ENCODE measurements around the gene IQGAP2. TPM values are rescaled to one million over a fixed set of nuclear protein-coding genes. Genes with fewer than 3 reads are reported as not detected.

IQGAP2 gene
- total and polyA plus RNA-seq, 5 donors from 2014 or later, result 53.9 to 214 (median 61.4) TPM

DNA sequence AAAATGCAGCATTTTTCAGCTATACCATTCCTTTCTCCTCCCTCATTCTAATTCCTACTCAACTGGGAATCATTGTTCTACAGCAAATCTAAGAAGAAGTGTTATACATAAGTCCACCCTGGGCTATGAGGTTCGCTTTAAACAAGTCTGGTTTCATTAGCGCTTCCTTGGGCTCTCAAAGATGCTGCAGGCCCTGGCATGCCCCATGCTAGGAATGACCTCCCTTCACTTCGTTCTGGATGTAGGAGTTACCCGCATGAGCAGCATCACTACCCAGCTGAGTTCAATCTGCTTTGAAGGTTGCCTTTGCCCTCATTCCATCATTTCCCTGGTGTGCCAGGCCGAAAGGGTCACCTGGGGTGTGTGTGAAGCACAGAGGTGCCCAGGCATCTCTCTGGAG lies 348.2 kb downstream of the IQGAP2 start:
- Histone ChIP-seq H3K4me1 (ENCODE audit: control insufficient read depth, insufficient read depth, low read length, poor library complexity, severe bottlenecking) (no peaks in the 10 kb centered on the region), H3K27me3 (ENCODE audit: control insufficient read depth, insufficient read depth, low read length) (no peaks in the 10 kb centered on the region), H3K36me3 (ENCODE audit: control insufficient read depth, insufficient read depth, low read length) (no peaks in the 10 kb centered on the region), H3K27ac (ENCODE audit: insufficient read depth, low read length, poor library complexity, severe bottlenecking) (no peak overlapping the region), H3K9me3 (ENCODE audit: control insufficient read depth in 2 of 2, low read length in 2 of 2) (no peaks in the 10 kb centered on the region), H3K4me3 (ENCODE audit: low read depth, low read length) (no peak overlapping the region)
- Mint-ChIP-seq H3K36me3 (no peaks in the 10 kb centered on the region), H3K9me3 (peaks cover 0 to 1% (median 0%) of the 10 kb centered on the region in 7 donors), H3K27ac (no peak overlapping the region), H3K4me3 (no peak overlapping the region), H3K27me3 (peaks cover 14% of the 10 kb centered on the region), H3K4me1 (no peaks in the 10 kb centered on the region)
- ATAC-seq (ENCODE audit: low read depth in 2 of 2) (no peak), DNase-seq (no peak)

- H3K27ac Mint-ChIP-seq, result no peak overlapping the region
- H3K4me1 Mint-ChIP-seq, result no peaks in the 10 kb centered on the region
- H3K36me3 Mint-ChIP-seq, result no peaks in the 10 kb centered on the region
- H3K4me1 ChIP-seq (ENCODE audit: control insufficient read depth, insufficient read depth, low read length, poor library complexity, severe bottlenecking), result no peaks in the 10 kb centered on the region
- no peak for DNase-seq
- H3K27me3 Mint-ChIP-seq, result peaks cover 14% of the 10 kb centered on the region
- no peaks in the 10 kb centered on the region for H3K9me3 ChIP-seq (ENCODE audit: control insufficient read depth in 2 of 2, low read length in 2 of 2)
- no peak overlapping the region for H3K4me3 Mint-ChIP-seq
- H3K4me3 ChIP-seq (ENCODE audit: low read depth, low read length), result no peak overlapping the region
- no peaks in the 10 kb centered on the region for H3K36me3 ChIP-seq (ENCODE audit: control insufficient read depth, insufficient read depth, low read length)
- no peak overlapping the region for H3K27ac ChIP-seq (ENCODE audit: insufficient read depth, low read length, poor library complexity, severe bottlenecking)
- no peaks in the 10 kb centered on the region for H3K27me3 ChIP-seq (ENCODE audit: control insufficient read depth, insufficient read depth, low read length)
- no peaks in the 10 kb centered on the region for H3K9me3 Mint-ChIP-seq
- no peak for ATAC-seq (ENCODE audit: low read depth in 2 of 2)
Measured at GRCh38 chr5:76754668-76755078, 351.6 kb downstream of the IQGAP2 start.

DNA sequence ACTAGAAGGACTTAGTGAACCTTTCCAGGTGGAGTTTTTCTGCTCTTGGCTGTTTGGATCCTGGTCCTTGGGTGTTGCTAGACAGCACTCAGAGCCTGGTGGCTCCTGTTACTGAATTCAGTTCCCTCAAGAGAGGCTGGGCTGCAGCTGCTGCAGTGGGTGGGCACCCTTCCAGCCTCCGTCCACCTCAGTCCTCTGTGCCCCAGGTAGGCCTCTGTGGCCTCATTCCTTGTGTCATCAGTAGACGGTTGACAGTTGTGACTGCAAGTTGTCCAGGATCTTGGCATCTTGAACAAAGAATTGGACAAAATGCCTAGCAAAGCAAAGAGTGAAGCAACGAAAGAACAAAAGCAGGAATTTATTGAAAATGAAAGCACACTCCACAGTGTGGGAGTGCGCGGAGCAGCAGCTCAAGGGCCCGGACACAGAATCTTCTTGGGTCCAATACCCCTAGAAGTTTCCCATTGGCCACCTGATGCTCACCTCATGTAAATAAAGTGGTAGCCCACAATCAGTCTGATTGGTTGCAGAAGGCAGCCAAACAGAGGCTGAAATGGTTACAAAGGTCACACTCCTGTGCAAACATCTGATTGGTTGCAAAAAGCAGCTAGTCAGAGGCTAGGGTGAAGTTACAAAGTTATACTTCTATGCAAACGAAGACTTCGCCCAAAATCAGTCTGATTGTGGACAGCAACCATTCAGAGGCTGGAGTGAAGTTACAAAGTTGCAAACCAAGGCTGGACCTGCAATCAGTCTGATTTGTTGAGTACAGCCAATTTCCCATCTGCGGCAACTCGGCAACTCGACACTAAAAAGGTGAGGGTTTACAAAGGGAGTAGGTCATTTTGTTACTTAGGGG lies 352.9 kb downstream of the IQGAP2 start:
- DNase-seq, result no peak
- H3K27ac Mint-ChIP-seq, result no peak overlapping the region
- Histone ChIP-seq H3K9me3 (ENCODE audit: control insufficient read depth in 2 of 2, low read length in 2 of 2) (no peaks in the 10 kb centered on the region), H3K4me1 (ENCODE audit: control insufficient read depth, insufficient read depth, low read length, poor library complexity, severe bottlenecking) (no peaks in the 10 kb centered on the region), H3K4me3 (ENCODE audit: low read depth, low read length) (no peak overlapping the region), H3K36me3 (ENCODE audit: control insufficient read depth, insufficient read depth, low read length) (no peaks in the 10 kb centered on the region), H3K27me3 (ENCODE audit: control insufficient read depth, insufficient read depth, low read length) (no peaks in the 10 kb centered on the region), H3K27ac (ENCODE audit: insufficient read depth, low read length, poor library complexity, severe bottlenecking) (no peak overlapping the region)
- ATAC-seq (ENCODE audit: low read depth in 2 of 2), result no peak
- H3K36me3 Mint-ChIP-seq, result no peaks in the 10 kb centered on the region
- H3K27me3 Mint-ChIP-seq, result peaks cover 6% of the 10 kb centered on the region
- H3K4me3 Mint-ChIP-seq, result no peak overlapping the region
- H3K4me1 Mint-ChIP-seq, result no peaks in the 10 kb centered on the region
- H3K9me3 Mint-ChIP-seq, result no peaks in the 10 kb centered on the region

DNA sequence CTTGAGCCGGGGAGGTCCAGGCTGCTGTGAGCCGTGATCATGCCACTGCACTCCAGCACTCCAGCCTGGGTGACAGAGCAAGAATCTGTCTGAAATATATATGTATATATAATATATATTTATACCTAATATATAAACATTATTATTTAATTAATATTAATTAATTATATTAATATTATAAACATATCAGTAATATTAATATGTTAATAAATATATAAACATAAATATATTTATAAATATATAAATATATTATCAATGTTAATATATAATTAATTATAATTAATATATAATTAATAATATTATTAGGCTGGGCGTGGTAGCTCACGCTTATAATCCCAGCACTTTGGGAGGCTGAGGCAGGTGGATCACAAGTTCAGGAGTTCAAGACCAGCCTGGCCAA lies 354.0 kb downstream of the IQGAP2 start:
- no peak for ATAC-seq (ENCODE audit: low read depth in 2 of 2)
- Histone ChIP-seq H3K4me1 (ENCODE audit: control insufficient read depth, insufficient read depth, low read length, poor library complexity, severe bottlenecking) (no peaks in the 10 kb centered on the region), H3K4me3 (ENCODE audit: low read depth, low read length) (no peak overlapping the region), H3K36me3 (ENCODE audit: control insufficient read depth, insufficient read depth, low read length) (no peaks in the 10 kb centered on the region), H3K9me3 (ENCODE audit: control insufficient read depth in 2 of 2, low read length in 2 of 2) (no peaks in the 10 kb centered on the region), H3K27ac (ENCODE audit: insufficient read depth, low read length, poor library complexity, severe bottlenecking) (no peak overlapping the region), H3K27me3 (ENCODE audit: control insufficient read depth, insufficient read depth, low read length) (no peaks in the 10 kb centered on the region)
- Mint-ChIP-seq H3K4me3 (no peak overlapping the region), H3K9me3 (no peaks in the 10 kb centered on the region), H3K4me1 (no peaks in the 10 kb centered on the region), H3K27ac (no peak overlapping the region), H3K27me3 (peaks cover 6% of the 10 kb centered on the region), H3K36me3 (no peaks in the 10 kb centered on the region)
- no peak for DNase-seq

Other genes starting within 250 kb of the IQGAP2 start
- gene F2RL2, start 220.1 kb downstream of the IQGAP2 start, total RNA-seq, result not detected
- gene F2RL2, start 220.1 kb downstream of the IQGAP2 start, polyA plus RNA-seq, result 1 to 10 TPM in 1 of 4 donors, under 1 TPM in 3; 0.77 to 1.6 (median 0.83) TPM